H9 (cell line): ENCODE data around the gene TGFB1I1. TPM values are rescaled to one million over a fixed set of nuclear protein-coding genes. Genes with fewer than 3 reads are reported as not detected.

Experiments used
- DNase-seq: peaks from one replicate; pipeline ENCODE4 v3.0.0-alpha.2; 2017
- H2AFZ ChIP-seq: one replicate; pipeline ENCODE4 v1.6.1; 2013; ENCODE audit warnings: mild to moderate bottlenecking, low read length, control low read depth, moderate library complexity
- H2AK5ac ChIP-seq: 2 replicates; pipeline ENCODE4 v1.6.1; 2013; ENCODE audit warnings: low read length, control low read depth, mixed read lengths; ENCODE audit not compliant: insufficient read length
- H2BK120ac ChIP-seq: one replicate; pipeline ENCODE4 v1.6.1; 2013; ENCODE audit warnings: low read depth, mild to moderate bottlenecking, low read length, control low read depth, inconsistent platforms; ENCODE audit not compliant: poor library complexity, severe bottlenecking
- H2BK12ac ChIP-seq: 2 replicates; pipeline ENCODE4 v1.6.1; 2013; ENCODE audit warnings: low read length, control low read depth, mixed read lengths, low read depth; ENCODE audit not compliant: insufficient read length
- H2BK15ac ChIP-seq: 2 replicates; pipeline ENCODE4 v1.6.1; 2013; ENCODE audit warnings: low read depth, low read length, control low read depth
- H2BK20ac ChIP-seq: one replicate; pipeline ENCODE4 v1.6.1; 2013; ENCODE audit warnings: low read depth, mild to moderate bottlenecking, low read length, control low read depth, inconsistent platforms; ENCODE audit not compliant: poor library complexity, severe bottlenecking
- H2BK5ac ChIP-seq: 2 replicates; pipeline ENCODE4 v1.6.1; 2013; ENCODE audit warnings: low read length, control low read depth, mixed read lengths; ENCODE audit not compliant: insufficient read length
- H3K14ac ChIP-seq: 2 replicates; pipeline ENCODE4 v1.6.1; 2013; ENCODE audit warnings: low read length, control low read depth; ENCODE audit not compliant: insufficient read depth
- H3K18ac ChIP-seq: 2 replicates; pipeline ENCODE4 v1.6.1; 2013; ENCODE audit warnings: low read depth, mild to moderate bottlenecking, mixed read lengths, low read length, control low read depth; ENCODE audit not compliant: insufficient read length
- H3K23ac ChIP-seq: 2 replicates; pipeline ENCODE4 v1.6.1; 2013; ENCODE audit warnings: low read length, control low read depth, mixed read lengths, low read depth; ENCODE audit not compliant: insufficient read length
- H3K23me2 ChIP-seq: 2 replicates; pipeline ENCODE4 v1.6.1; 2013; ENCODE audit warnings: low read depth, mild to moderate bottlenecking, mixed read lengths, low read length, control low read depth; ENCODE audit not compliant: insufficient read length, poor library complexity, severe bottlenecking
- H3K27ac ChIP-seq: 2 replicates; pipeline ENCODE4 v1.5.1; 2013; ENCODE audit warnings: low read length, control low read depth, mixed read lengths, low read depth; ENCODE audit not compliant: insufficient read length
- H3K27me3 ChIP-seq: 2 replicates; pipeline ENCODE4 v1.6.1; 2013; ENCODE audit warnings: low read length, control low read depth, inconsistent platforms; ENCODE audit not compliant: insufficient read depth
- H3K4ac ChIP-seq: 2 replicates; pipeline ENCODE4 v1.6.1; 2013; ENCODE audit warnings: low read depth, mild to moderate bottlenecking, control low read depth, inconsistent platforms, low read length, moderate library complexity
- H3K4me1 ChIP-seq: 2 replicates; pipeline ENCODE4 v1.6.1; 2013; ENCODE audit warnings: low read length, control low read depth, inconsistent platforms; ENCODE audit not compliant: insufficient read depth
- H3K4me2 ChIP-seq: 2 replicates; pipeline ENCODE4 v1.6.1; 2013; ENCODE audit warnings: low read length, control low read depth, mixed read lengths; ENCODE audit not compliant: insufficient read length, insufficient read depth
- H3K56ac ChIP-seq: 2 replicates; pipeline ENCODE4 v1.6.1; 2013; ENCODE audit warnings: low read depth, mild to moderate bottlenecking, mixed read lengths, low read length, control low read depth; ENCODE audit not compliant: insufficient read length
- H3K79me1 ChIP-seq: 2 replicates; pipeline ENCODE4 v1.6.1; 2013; ENCODE audit warnings: low read depth, mild to moderate bottlenecking, moderate library complexity, low read length, control low read depth, inconsistent platforms; ENCODE audit not compliant: insufficient read depth, poor library complexity, severe bottlenecking
- H3K79me2 ChIP-seq: 2 replicates; pipeline ENCODE4 v1.6.1; 2013; ENCODE audit warnings: low read length, control low read depth, inconsistent platforms; ENCODE audit not compliant: insufficient read depth
- H3K9ac ChIP-seq: 2 replicates; pipeline ENCODE4 v1.6.1; 2013; ENCODE audit warnings: low read length, control low read depth, mixed read lengths; ENCODE audit not compliant: insufficient read length; ENCODE audit errors: extremely low read depth
- H3K9me3 ChIP-seq: one replicate; pipeline ENCODE4 v1.6.1; 2013; ENCODE audit warnings: low read depth, low read length, inconsistent platforms; ENCODE audit not compliant: control insufficient read depth
- H3T11ph ChIP-seq: one replicate; pipeline ENCODE4 v1.6.1; 2013; ENCODE audit warnings: mild to moderate bottlenecking, low read length, control low read depth, inconsistent platforms
- H4K20me1 ChIP-seq: one replicate; pipeline ENCODE4 v1.6.1; 2013; ENCODE audit not compliant: control insufficient read depth, insufficient read length, insufficient read depth
- H4K5ac ChIP-seq: 2 replicates; pipeline ENCODE4 v1.6.1; 2013; ENCODE audit warnings: low read depth, mild to moderate bottlenecking, mixed read lengths, low read length, control low read depth; ENCODE audit not compliant: insufficient read length
- H4K8ac ChIP-seq: replicated peaks from 2 replicates; pipeline ENCODE4 v1.6.1; 2013; ENCODE audit warnings: low read length, control low read depth, mixed read lengths, low read depth; ENCODE audit not compliant: insufficient read length
- H4K91ac ChIP-seq: 2 replicates; pipeline ENCODE4 v1.6.1; 2013; ENCODE audit warnings: low read depth, mild to moderate bottlenecking, moderate library complexity, mixed read lengths, low read length, control low read depth; ENCODE audit not compliant: insufficient read length
- H3K27ac Mint-ChIP-seq, 3 experiments: 2 replicates in 2 of 3; 3 replicates in 1 of 3; pipeline ENCODE4 v1.8.0; 2020 to 2021; ENCODE audit warnings: mixed read lengths in 3 of 3, mild to moderate bottlenecking in 1 of 3, moderate library complexity in 1 of 3
- H3K27me3 Mint-ChIP-seq: 2 replicates; pipeline ENCODE4 v1.8.0; 2021; ENCODE audit warnings: low read depth, mild to moderate bottlenecking, moderate library complexity, mixed read lengths
- H3K36me3 Mint-ChIP-seq, 3 experiments: 2 replicates in 2 of 3; 3 replicates in 1 of 3; pipeline ENCODE4 v1.8.0; 2020 to 2021; ENCODE audit warnings: low read depth in 3 of 3, mixed read lengths in 3 of 3; ENCODE audit not compliant: insufficient read depth in 1 of 3
- H3K4me1 Mint-ChIP-seq, 2 experiments: 2 replicates each; pipeline ENCODE4 v1.8.0; 2020; ENCODE audit warnings: mixed read lengths in 2 of 2
- H3K4me3 Mint-ChIP-seq, 2 experiments: 2 replicates in 1 of 2; 3 replicates in 1 of 2; pipeline ENCODE4 v1.8.0; 2020 to 2021; ENCODE audit warnings: mild to moderate bottlenecking in 2 of 2, mixed read lengths in 2 of 2, moderate library complexity in 1 of 2
- H3K9me3 Mint-ChIP-seq, 2 experiments: 2 replicates in 1 of 2; 3 replicates in 1 of 2; pipeline ENCODE4 v1.8.0; 2020; ENCODE audit warnings: mild to moderate bottlenecking in 2 of 2, mixed read lengths in 2 of 2, moderate library complexity in 1 of 2
- CTCF ChIP-seq: fragments of 200-600 bp; sonication (generic); conservative IDR thresholded peaks from 3 replicates; pipeline ENCODE4 v1.8.0; 2021; ENCODE audit warnings: antibody characterized with exemption, mild to moderate bottlenecking
- WGBS: extraction: QIAGEN DNeasy Blood & Tissue Kit; methylation state at CpG from one replicate; pipeline ENCODE4 v1.1.7; 2013; ENCODE audit warnings: missing lambda C conversion rate, low lambda C conversion rate, mixed read lengths; ENCODE audit not compliant: insufficient read length; ENCODE audit errors: extremely low coverage; 5-methylcytosine and 5-hydroxymethylcytosine counted together
- total RNA-seq: library from RNA; stranded (reverse); gene quantifications from 2 replicates; pipeline ENCODE4 v1.2.1, GENCODE V29; 2021

The TGFB1I1 gene
- total RNA-seq, 1 experiment from 2014 or later, result 15.4 TPM

GRCh38 chr16:31440516-31441184, 31.3 kb upstream of the TGFB1I1 start:
- WGBS, result no CpG with 5 or more reads among the region's 4 CpGs
- Histone ChIP-seq H3K9me3 (no peaks in the 10 kb centered on the region), H2BK120ac (no peak overlapping the region), H3K4me1 (no peaks in the 10 kb centered on the region), H3K4me2 (no peak overlapping the region), H3K14ac (no peak overlapping the region), H4K20me1 (no peaks in the 10 kb centered on the region), H3K56ac (no peak overlapping the region), H2BK12ac (no peak overlapping the region), H3K27me3 (no peaks in the 10 kb centered on the region), H3K79me1 (no peaks in the 10 kb centered on the region), H3K4ac (no peak overlapping the region), H3K27ac (no peak overlapping the region), H4K5ac (no peak overlapping the region), H4K8ac (no peak overlapping the region), H3T11ph (no peak overlapping the region), H3K23ac (no peak overlapping the region), H2BK15ac (no peak overlapping the region), H2BK20ac (no peak overlapping the region), H2AK5ac (no peak overlapping the region), H3K79me2 (no peaks in the 10 kb centered on the region), H2BK5ac (no peak overlapping the region), H3K23me2 (no peaks in the 10 kb centered on the region), H4K91ac (no peak overlapping the region), H3K18ac (no peak overlapping the region), H2AFZ (no peak overlapping the region), H3K9ac (no peak overlapping the region)
- no peak for TF ChIP-seq CTCF
- Mint-ChIP-seq H3K36me3 (no peaks in the 10 kb centered on the region), H3K4me1 (peaks cover 4 to 7% of the 10 kb centered on the region in 2 experiments), H3K9me3 (no peaks in the 10 kb centered on the region), H3K4me3 (no peak overlapping the region), H3K27ac (no peak overlapping the region), H3K27me3 (peaks cover 4% of the 10 kb centered on the region)
- no peak for DNase-seq
